Measurements from ENCODE around the gene RAB3IP.

The RAB3IP gene

DNA sequence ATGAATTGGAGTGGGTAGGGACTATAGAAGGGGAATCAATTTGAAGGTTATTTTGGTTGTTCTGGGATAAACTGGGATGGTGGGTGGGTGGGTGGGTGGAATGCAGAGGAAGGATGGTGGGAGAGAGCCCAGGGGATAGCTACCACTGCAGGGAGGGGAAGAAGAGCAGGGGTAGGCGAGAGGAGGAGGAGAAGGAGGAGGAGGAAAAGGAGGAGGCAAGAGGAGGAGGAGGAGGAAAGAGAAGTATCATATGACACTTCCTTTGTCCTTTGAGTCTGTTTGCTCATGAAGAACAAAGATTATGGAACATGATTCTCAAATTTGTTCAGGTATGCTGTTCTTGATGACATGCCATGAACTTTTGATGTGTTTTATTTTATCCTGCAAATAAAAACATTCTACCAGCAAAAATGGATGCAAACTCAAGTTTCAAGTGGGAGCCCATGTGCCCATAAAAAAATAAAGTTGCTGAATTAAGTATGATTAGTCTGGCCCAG is 35.5 kb upstream of the RAB3IP start:
- Histone ChIP-seq H4K20me1 (ENCODE audit: insufficient read depth, low read length) (no peaks in the 10 kb centered on the region), H3K9ac (ENCODE audit: low read depth, low read length) (no peak overlapping the region), H3K27ac (ENCODE audit: low read length) (no peak overlapping the region), H3K4me3 (ENCODE audit: low read depth in 1 of 2, low read length in 2 of 2) (no peak overlapping the region), H3K27me3 (ENCODE audit: insufficient read depth, low read length, poor library complexity) (no peaks in the 10 kb centered on the region), H3K79me2 (ENCODE audit: insufficient read depth, low read length) (no peaks in the 10 kb centered on the region), H3K4me1 (ENCODE audit: insufficient read depth, low read length) (no peaks in the 10 kb centered on the region), H3K36me3 (ENCODE audit: insufficient read depth, low read length) (no peaks in the 10 kb centered on the region), H3K4me2 (ENCODE audit: insufficient read depth, low read length) (no peak overlapping the region), H2AFZ (ENCODE audit: low read depth, low read length) (no peak overlapping the region), H3K9me3 (ENCODE audit: insufficient read depth, low read length, severe bottlenecking) (no peaks in the 10 kb centered on the region)
- ATAC-seq (ENCODE audit: insufficient read depth, low read depth) (no peak), DNase-seq (no peak)
- TF ChIP-seq EZH2 (IDR thresholded peaks at IDR 0.05; ENCODE audit: borderline replicate concordance, low read depth, low read length, severe bottlenecking) = no peak
- TF ChIP-seq, protein P1, sequence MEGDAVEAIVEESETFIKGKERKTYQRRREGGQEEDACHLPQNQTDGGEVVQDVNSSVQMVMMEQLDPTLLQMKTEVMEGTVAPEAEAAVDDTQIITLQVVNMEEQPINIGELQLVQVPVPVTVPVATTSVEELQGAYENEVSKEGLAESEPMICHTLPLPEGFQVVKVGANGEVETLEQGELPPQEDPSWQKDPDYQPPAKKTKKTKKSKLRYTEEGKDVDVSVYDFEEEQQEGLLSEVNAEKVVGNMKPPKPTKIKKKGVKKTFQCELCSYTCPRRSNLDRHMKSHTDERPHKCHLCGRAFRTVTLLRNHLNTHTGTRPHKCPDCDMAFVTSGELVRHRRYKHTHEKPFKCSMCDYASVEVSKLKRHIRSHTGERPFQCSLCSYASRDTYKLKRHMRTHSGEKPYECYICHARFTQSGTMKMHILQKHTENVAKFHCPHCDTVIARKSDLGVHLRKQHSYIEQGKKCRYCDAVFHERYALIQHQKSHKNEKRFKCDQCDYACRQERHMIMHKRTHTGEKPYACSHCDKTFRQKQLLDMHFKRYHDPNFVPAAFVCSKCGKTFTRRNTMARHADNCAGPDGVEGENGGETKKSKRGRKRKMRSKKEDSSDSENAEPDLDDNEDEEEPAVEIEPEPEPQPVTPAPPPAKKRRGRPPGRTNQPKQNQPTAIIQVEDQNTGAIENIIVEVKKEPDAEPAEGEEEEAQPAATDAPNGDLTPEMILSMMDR (IDR thresholded peaks at IDR 0.05; ENCODE audit: borderline replicate concordance, extremely low read depth, low read length, poor library complexity, severe bottlenecking) = no peak

DNA sequence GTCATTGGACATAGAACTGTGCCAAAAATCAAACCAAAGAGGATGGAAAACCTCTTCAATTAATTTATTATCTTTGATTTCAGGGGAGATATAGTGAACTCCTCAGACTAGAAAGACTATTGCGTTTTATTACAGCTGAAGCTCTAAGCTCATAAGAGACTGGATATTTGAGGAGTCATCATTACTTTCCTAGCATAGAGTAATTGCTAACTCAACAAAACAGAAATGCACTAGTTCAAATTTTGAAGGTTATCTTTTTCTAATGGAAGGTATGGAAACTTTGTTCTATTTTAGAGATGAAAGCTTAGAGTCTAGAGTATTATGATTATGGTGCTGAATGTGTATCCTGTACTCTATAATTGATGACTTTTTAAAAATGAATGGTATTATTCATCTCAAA is 34.3 kb upstream of the RAB3IP start:
- no peaks in the 10 kb centered on the region for H3K27me3 ChIP-seq (ENCODE audit: insufficient read depth, low read length, poor library complexity)
- H4K20me1 ChIP-seq (ENCODE audit: insufficient read depth, low read length) = no peaks in the 10 kb centered on the region
- TF ChIP-seq, protein P1 (IDR thresholded peaks at IDR 0.05; ENCODE audit: borderline replicate concordance, extremely low read depth, low read length, poor library complexity, severe bottlenecking) = no peak
- no peak for TF ChIP-seq EZH2 (IDR thresholded peaks at IDR 0.05; ENCODE audit: borderline replicate concordance, low read depth, low read length, severe bottlenecking)
- no peaks in the 10 kb centered on the region for H3K9me3 ChIP-seq (ENCODE audit: insufficient read depth, low read length, severe bottlenecking)
- no peaks in the 10 kb centered on the region for H3K4me1 ChIP-seq (ENCODE audit: insufficient read depth, low read length)
- H3K4me3 ChIP-seq (ENCODE audit: low read depth in 1 of 2, low read length in 2 of 2) = no peak overlapping the region
- H3K79me2 ChIP-seq (ENCODE audit: insufficient read depth, low read length) = no peaks in the 10 kb centered on the region
- DNase-seq (no peak), ATAC-seq (ENCODE audit: insufficient read depth, low read depth) (no peak)
- H3K4me2 ChIP-seq (ENCODE audit: insufficient read depth, low read length) = no peak overlapping the region
- no peaks in the 10 kb centered on the region for H3K36me3 ChIP-seq (ENCODE audit: insufficient read depth, low read length)
- H3K27ac ChIP-seq (ENCODE audit: low read length) = no peak overlapping the region
- H3K9ac ChIP-seq (ENCODE audit: low read depth, low read length) = no peak overlapping the region
- H2AFZ ChIP-seq (ENCODE audit: low read depth, low read length) = no peak overlapping the region

DNA sequence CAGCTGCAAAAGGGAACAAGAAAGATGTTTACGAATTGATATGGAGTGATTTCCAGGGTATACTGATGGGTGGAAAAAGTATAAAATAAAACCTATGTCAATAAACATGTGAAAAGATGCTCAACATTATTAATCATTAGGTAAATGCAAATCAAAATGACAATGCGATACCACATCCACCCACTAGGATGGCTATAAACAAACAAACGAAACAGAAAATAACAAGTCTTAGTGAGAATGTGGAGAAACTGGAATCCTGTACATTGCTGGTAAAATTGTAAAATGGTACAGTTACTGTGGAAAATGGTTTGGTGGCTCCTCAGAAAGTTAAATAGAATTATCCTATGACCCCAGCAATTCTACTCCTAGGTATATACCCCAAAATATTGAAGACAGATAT is 30.0 kb upstream of the RAB3IP start:
- ATAC-seq (ENCODE audit: insufficient read depth, low read depth) = no peak
- H3K4me1 ChIP-seq (ENCODE audit: insufficient read depth, low read length) = no peaks in the 10 kb centered on the region
- no peaks in the 10 kb centered on the region for H3K9me3 ChIP-seq (ENCODE audit: insufficient read depth, low read length, severe bottlenecking)
- H3K27me3 ChIP-seq (ENCODE audit: insufficient read depth, low read length, poor library complexity) = peaks cover 2% of the 10 kb centered on the region
- H3K4me3 ChIP-seq (ENCODE audit: low read depth in 1 of 2, low read length in 2 of 2) = no peak overlapping the region
- H2AFZ ChIP-seq (ENCODE audit: low read depth, low read length) = no peak overlapping the region
- no peak for DNase-seq
- H3K36me3 ChIP-seq (ENCODE audit: insufficient read depth, low read length) = no peaks in the 10 kb centered on the region
- H3K9ac ChIP-seq (ENCODE audit: low read depth, low read length) = no peak overlapping the region
- H4K20me1 ChIP-seq (ENCODE audit: insufficient read depth, low read length) = no peaks in the 10 kb centered on the region
- H3K27ac ChIP-seq (ENCODE audit: low read length) = no peak overlapping the region
- no peaks in the 10 kb centered on the region for H3K79me2 ChIP-seq (ENCODE audit: insufficient read depth, low read length)
- TF ChIP-seq, protein P1 (IDR thresholded peaks at IDR 0.05; ENCODE audit: borderline replicate concordance, extremely low read depth, low read length, poor library complexity, severe bottlenecking) = peak; percentile 22
- no peak for TF ChIP-seq EZH2 (IDR thresholded peaks at IDR 0.05; ENCODE audit: borderline replicate concordance, low read depth, low read length, severe bottlenecking)
- H3K4me2 ChIP-seq (ENCODE audit: insufficient read depth, low read length) = no peak overlapping the region

DNA sequence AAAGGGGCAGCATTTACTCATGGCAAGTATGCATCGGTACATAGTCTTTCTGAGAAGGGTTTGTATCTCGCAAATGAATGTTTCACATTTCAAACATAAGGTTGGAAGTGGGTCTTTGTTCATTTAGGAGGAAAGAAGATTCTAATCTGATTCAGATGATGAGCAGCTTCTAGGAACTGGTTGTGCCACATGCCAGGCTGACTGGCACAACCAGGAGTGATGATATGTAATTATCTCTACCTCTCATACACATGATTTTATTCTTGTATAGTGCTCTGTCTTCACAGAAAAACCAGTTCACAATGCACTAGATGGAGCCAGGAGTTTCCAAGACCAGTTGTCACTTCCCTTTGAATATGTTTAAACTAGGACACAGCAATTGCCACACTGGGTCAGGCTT is 25.8 kb upstream of the RAB3IP start:
- Histone ChIP-seq H3K4me3 (ENCODE audit: low read depth in 1 of 2, low read length in 2 of 2) (no peak overlapping the region), H3K79me2 (ENCODE audit: insufficient read depth, low read length) (no peaks in the 10 kb centered on the region), H2AFZ (ENCODE audit: low read depth, low read length) (no peak overlapping the region), H3K27me3 (ENCODE audit: insufficient read depth, low read length, poor library complexity) (peaks cover 8% of the 10 kb centered on the region), H3K4me2 (ENCODE audit: insufficient read depth, low read length) (no peak overlapping the region), H3K4me1 (ENCODE audit: insufficient read depth, low read length) (no peaks in the 10 kb centered on the region), H3K9ac (ENCODE audit: low read depth, low read length) (no peak overlapping the region), H4K20me1 (ENCODE audit: insufficient read depth, low read length) (no peaks in the 10 kb centered on the region), H3K9me3 (ENCODE audit: insufficient read depth, low read length, severe bottlenecking) (no peaks in the 10 kb centered on the region), H3K36me3 (ENCODE audit: insufficient read depth, low read length) (no peaks in the 10 kb centered on the region), H3K27ac (ENCODE audit: low read length) (no peak overlapping the region)
- no peak for DNase-seq
- TF ChIP-seq EZH2 (IDR thresholded peaks at IDR 0.05; ENCODE audit: borderline replicate concordance, low read depth, low read length, severe bottlenecking) = no peak
- TF ChIP-seq, protein P1 (IDR thresholded peaks at IDR 0.05; ENCODE audit: borderline replicate concordance, extremely low read depth, low read length, poor library complexity, severe bottlenecking) = no peak
- ATAC-seq (ENCODE audit: insufficient read depth, low read depth) = no peak
